Astrocyte (in vitro differentiated cells and primary cell): ENCODE results near the gene NDUFA1.

Source experiments
- CTCF ChIP-seq: IDR thresholded peaks from 2 replicates; pipeline ENCODE4 v1.5.1; 2011; ENCODE audit warnings: low read depth, mild to moderate bottlenecking, inconsistent platforms, low read length, moderate library complexity; ENCODE audit not compliant: insufficient read depth
- EZH2 ChIP-seq: IDR thresholded peaks from 2 replicates; pipeline ENCODE4 v1.6.1; 2012; ENCODE audit warnings: mild to moderate bottlenecking, low read length, inconsistent platforms; ENCODE audit not compliant: insufficient read depth

GRCh38 chrX:119852382-119853353 is 19.0 kb upstream of the NDUFA1 start, which contains the start of gene UPF3B:
- TF ChIP-seq EZH2, result no peak
- no peak for TF ChIP-seq CTCF
